ENCODE results near the gene WEE2.

WEE2 gene

GRCh38 chr7:141701489-141702046, 6.6 kb upstream of the WEE2 start:
- TF ChIP-seq, protein P1, sequence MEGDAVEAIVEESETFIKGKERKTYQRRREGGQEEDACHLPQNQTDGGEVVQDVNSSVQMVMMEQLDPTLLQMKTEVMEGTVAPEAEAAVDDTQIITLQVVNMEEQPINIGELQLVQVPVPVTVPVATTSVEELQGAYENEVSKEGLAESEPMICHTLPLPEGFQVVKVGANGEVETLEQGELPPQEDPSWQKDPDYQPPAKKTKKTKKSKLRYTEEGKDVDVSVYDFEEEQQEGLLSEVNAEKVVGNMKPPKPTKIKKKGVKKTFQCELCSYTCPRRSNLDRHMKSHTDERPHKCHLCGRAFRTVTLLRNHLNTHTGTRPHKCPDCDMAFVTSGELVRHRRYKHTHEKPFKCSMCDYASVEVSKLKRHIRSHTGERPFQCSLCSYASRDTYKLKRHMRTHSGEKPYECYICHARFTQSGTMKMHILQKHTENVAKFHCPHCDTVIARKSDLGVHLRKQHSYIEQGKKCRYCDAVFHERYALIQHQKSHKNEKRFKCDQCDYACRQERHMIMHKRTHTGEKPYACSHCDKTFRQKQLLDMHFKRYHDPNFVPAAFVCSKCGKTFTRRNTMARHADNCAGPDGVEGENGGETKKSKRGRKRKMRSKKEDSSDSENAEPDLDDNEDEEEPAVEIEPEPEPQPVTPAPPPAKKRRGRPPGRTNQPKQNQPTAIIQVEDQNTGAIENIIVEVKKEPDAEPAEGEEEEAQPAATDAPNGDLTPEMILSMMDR (IDR thresholded peaks at IDR 0.05), result no peak

DNA sequence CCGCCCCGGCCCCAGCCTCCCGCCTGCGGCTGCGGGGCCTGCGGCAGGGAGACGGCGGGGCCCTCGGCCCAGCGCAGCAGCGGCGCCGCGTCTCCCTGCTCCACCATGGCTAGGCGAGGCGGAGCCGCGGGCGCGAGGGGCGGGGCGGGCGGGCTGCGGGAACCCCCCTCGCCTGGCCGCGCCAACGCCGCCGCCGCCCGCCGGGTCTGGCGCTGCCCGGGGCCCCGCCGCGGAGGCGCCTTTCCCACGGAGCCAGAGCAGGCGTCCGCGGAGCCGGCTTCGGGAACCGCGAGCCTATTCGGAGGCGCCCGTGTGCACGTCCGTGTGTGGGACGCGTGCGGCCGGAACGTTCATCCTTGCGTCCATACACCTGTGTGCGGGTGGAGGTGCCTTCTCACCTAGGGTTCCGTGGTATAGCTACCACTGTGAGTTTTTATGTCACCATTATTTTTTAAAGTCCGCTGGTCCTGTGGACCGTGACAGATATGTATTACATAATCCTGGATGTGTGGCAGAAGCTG, 6.0 kb upstream of the WEE2 start, which contains the start of gene DENND11:
Gene DENND11, minus strand, starts transcription at position 120 of the 521 bp plus-strand sequence. Its CDS starts 13 bp downstream, at position 107.
- TF ChIP-seq, protein P1 (IDR thresholded peaks at IDR 0.05), result no peak

- TF ChIP-seq, protein P1 (IDR thresholded peaks at IDR 0.05), result no peak
Measured at GRCh38 chr7:141702892-141703291, 5.3 kb upstream of the WEE2 start.

GRCh38 chr7:141704112-141704511, 4.0 kb upstream of the WEE2 start:
- TF ChIP-seq, protein P1 (IDR thresholded peaks at IDR 0.05), result no peak

DNA sequence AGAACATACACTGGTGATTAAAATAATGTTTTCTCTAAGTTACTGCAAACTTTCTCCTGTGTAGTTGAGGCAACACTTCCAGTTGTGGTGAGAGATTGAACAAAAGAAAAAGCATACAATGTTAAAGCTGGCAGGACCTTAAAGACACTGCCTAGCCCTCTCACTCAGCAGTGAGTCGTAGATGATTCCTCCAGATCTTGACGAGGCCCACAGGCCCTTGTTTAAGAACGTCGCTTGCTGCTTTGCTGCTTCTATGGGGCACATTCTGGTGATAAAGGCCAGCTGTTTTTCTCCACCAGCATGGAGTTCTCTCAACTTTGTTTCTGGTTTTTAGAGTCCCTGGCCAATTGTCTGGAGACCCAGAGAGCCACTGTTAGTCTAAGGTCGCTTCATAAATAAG, 3.4 kb upstream of the WEE2 start:
- TF ChIP-seq, protein P1 (IDR thresholded peaks at IDR 0.05), result no peak

DNA sequence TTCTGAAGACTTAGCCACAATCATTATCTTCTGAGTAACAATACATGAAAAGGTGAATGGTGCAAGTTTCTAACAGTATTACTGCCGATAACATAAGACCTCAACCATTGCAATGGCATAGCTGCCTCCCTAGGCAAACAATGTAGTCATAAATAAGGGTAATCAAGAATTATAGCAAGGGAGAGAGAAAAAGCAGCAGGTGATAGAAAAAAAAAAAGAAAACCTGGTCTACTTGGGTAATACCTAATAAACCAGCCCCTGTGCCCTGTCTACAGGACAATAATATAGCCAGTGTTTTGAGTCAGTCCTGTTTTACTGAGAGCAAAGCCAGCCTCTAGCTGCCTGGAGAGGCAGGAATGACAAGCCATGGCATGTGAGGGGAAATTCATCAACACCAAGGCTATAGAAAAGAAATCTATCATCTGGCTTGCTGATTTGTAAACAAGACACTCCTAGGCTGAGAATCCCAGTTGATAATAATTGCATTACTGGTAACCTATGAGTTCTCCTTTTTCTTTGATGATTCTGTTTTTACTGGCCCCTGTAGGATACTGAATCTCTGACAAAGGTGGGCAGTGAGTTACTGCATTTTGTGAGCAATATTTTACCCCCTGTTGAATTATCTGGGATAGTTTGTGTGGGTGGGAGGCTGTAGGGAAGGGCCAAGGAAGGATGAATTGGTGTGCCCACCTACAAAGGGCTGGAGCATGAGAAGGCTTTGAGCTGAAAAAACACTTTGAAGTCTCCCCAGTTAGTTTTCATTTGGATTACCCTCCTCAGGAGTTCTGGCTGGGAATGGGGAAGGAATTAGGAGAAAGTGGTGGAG, 1.7 kb upstream of the WEE2 start:
- TF ChIP-seq, protein P1 (IDR thresholded peaks at IDR 0.05), result no peak

- TF ChIP-seq, protein P1 (IDR thresholded peaks at IDR 0.05), result no peak
Measured at GRCh38 chr7:141709318-141709717, 1.2 kb downstream of the WEE2 start.
